ENCODE data around the gene TMEM45A.
"Not testable (repeated sequence)": the region's sequence is repeated elsewhere in the genome, so short reads cannot be mapped to it uniquely, and the experiment has no call there.

Gene TMEM45A

DNA sequence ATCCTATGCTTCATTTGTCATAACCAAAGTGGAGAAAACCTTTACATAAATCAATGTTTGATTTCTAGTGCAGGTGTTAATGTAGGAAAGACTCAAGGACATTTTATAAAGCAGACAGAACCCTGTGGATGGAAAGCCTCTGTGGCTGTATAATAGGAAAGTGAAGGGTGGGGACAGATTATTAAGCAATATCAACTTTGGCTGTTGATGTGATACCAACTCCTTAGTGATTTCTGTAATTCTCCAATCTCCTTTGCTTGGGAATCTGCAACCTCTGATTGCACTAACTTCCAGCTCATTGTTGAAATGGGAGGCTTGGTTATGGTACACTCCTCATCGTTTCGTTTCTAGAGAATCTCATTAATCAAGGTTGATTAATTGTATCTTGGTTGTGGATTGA, 87.7 kb downstream of the TMEM45A start:
- DNase-seq, result no peak

DNA sequence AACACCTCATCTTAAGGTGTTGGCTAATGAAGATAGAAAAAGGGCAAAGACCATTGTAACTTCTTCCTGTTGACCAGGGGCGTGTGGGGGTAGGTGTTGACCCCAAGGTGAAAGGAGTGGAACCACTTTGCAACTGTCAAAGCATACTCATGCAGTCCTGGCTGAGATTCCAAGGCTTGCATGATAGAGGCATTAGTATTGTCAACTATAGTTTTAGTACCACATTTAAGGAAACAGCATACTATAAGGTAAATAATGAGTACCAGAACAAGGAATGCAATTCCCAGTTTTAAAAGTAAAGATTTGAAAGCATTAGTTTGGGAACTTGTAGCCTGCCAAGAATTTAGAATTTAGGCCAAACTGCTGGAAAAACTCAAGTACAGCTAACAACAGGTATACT, 89.2 kb downstream of the TMEM45A start:
- DNase-seq, result no peak

DNA sequence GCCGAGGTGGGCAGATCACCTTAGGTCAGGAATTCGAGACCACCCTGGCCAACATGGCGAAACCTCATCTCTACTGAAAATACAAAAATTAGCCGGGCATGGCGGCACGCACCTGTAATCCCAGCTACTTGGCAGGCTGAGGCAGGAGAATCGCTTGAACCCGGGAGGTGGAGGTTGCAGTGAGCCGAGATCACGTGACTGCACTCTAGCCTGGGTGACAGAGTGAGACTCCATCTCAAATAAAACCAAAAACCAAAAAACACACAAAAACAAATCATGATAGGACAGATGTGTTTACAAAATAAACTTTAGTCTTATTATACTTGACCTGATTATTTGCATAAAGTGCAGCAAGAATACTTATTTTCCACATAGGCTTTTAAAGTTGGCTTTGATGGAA, 89.7 kb downstream of the TMEM45A start:
- not testable (repeated sequence) for DNase-seq

DNA sequence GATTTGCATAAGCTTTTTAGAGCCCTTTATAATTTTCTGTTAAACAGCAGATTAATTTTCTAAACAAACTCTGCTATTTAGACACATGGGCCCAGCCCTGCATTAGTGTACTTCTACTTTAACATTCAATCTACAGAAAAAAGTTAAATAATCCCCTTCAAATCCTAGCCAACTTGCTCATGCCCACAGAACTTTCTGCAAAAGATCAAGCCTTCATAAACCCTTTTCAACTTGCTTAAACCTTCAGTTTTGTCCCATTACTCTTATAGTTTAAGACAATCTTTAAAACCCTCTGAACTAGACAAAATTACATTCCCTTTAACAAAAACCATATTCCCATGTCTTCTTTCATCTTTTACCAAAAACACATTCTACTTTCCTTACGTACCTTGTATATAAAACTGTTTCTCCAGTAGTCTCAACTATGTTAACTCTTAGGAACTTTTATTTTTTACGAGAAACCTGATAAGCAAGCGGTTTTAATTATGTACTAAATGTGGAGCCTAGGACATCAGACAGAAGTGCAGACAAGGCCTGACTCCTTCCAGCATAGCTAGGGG, 91.8 kb downstream of the TMEM45A start:
- DNase-seq, result no peak

DNA sequence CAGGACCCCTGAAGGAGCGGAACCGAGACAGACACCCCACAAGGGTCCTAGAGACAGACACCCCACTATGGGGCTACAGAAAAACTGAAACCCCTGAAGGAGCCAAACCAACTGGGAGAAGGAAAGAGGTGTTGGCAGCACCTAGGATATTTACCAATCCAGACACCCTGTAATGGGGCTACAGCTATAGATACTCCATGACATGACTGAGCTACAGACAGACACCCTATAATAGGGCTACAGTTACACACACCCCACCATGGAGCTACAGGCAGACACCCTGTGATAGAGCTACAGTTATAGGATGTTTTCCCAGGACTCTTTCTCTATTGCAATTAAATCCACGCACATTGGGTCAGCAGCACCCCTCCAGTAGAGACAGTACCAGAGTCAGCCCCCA, 94.4 kb downstream of the TMEM45A start:
- DNase-seq, result no peak

DNA sequence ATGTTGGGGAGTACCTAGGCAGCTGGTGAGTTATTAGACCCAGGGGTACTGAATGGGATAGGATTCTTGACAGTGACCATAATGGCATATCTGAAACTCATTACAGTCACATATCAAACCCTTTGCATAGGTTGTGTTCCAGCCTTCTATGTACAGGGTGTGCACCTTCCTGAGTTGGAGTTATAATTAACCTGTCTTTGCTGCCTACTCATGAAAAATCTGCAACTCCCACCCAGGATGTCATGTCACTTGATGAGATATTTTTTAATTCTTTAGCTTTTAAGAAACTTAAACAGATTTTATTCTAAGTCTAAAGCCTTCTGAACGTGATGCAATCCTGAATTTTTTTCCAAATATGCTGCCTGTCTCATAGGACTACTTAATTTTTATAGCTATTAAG, 95.8 kb downstream of the TMEM45A start:
- DNase-seq, result no peak

DNA sequence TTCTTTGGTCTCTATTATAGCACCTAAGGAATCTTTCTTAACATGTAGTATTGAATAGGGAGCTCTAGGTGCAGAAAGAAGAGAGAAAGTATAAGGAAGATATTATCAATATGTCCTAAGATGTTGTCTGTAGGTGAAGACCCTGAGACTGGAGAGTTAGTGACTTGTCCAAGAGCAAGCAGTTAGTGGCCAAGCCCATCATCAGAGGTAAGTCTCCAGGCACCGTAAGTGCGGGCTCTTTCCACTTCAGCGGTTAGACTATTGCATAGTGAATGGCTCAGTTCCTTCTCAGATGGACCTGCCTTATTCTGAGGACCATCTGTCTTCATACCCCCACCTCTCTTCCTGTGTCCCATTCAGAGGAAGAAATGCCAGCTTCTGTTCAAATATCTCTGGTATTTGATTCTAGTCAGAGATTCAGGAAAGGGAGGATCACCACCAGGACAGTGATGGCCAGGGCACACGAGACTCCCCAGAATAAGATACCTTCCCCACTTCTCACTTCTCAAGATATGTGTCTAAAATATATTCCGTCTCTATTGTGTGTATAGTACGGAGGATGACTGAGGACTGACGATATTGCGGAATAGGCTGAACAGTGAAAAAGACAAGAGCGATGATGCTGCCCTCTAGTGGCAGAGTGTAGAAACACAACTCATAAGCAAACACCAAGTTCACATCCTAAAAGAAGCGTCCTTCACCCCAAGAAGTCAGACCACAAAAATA, 97.9 kb downstream of the TMEM45A start:
- DNase-seq, result peak; percentile 61

DNA sequence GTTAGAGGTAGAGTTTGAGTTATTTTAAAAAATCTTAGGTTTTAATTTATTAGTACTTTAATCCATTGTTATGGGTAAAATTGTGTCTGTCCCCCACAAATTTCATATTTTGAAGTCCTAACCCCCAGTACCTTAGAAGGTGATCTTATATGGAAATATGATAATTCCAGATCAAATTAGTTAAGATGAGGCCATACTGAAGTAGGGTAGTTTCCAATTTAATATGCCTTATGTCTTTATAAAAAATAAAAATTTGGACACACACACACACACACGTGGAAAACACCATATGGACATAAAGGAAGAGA, 98.4 kb downstream of the TMEM45A start:
- no peak for DNase-seq

DNA sequence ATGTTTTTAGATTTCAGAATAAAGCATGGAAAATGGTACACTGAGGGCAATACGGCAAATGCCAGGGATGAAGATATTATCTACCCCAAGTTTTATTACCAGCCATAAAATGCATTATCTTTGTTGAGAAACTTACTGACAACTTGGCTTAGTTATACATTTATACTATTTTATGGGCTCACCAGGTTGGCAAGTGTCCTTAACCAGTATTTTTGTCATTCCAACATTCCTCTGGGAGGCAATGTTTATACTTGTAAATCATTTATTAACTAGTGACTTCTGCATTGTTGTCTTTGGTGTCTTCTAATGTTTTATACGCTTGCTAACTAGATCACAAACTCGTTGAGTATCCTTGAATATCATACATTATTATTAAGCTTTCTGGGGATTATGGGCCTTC, 99.0 kb downstream of the TMEM45A start:
- no peak for DNase-seq

DNA sequence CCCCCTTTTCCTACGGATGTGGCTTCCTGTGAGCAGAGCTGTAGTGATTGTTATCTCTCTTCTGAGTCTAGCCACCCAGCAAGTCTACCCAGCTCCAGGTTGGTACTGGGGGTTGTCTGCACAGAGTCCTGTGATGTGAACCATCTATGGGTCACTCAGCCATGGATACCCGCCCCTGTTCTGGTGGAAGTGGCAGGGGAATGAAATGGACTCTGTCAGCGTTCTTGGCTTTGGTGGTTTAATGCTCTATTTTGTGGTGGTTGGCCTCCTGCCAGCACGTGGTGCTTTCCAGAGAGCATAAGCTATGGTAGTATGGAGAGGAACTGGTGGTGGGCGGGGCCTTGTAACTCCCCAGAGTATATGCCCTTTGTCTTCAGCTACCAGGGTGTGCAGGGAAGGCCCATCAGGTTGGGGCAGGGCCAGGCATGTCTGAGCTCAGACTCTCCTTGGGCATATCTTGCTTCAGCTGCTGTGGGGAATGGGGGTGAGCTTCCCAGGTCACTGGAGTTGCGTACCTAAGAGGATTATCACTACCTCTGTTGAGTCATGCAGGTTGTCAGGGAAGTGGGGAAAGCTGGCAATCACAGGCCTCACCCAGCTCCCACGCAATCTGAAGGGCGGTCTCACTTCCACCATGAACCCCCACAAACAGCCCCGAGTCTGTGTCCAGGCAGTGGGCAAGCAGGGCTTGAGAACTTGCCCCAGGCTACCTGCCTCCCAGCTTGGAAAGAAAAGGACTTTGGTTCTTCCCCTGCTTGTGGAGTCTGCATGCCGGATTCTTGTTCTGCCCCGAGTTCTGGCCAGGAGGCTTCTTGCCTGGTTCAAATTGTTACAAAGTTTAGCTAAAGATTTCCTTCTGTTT, 108.0 kb downstream of the TMEM45A start:
- DNase-seq, result no peak

DNA sequence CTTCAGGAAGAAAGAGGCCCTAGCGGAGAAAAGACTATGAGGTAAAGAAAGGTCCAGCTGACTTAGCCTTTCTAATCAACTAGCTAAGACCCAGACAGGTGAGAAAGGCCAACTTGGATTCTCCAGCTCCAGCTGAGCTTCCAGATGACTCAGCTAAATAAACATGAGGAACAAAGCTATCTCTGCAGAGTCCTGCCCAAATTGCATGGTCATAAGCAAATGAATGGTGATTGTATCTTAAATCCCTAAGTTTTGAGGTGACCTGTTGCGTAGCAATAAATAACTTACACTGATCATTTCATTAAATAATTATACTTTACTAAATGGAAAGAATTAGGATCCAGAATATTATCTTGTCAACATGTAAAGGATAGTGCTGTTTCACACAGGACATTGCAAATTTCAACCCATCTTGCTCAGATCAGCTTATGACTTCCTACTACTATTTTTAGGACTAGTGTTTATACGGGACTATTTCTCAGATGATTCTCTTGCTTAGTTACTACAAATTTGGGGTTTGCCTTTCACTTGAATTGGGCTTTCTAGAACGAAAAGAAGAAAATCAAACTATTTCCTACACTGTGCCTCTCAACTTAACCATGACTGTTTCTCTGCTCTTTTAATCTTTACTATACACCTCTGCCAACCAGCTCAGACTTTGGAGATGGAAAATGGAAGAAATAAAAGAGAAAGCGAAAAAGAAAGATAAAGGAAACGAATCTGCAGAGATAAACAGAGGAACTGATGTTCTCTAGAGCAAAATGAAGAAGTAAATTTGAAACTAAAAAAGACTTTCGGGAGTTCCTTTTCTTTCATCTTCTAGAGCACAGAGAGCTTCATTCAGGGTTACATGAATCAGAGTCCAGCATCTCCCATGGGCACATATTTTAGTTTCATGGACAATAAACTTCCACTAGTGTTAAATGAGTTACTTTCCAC, 110.4 kb downstream of the TMEM45A start:
- DNase-seq, result no peak

DNA sequence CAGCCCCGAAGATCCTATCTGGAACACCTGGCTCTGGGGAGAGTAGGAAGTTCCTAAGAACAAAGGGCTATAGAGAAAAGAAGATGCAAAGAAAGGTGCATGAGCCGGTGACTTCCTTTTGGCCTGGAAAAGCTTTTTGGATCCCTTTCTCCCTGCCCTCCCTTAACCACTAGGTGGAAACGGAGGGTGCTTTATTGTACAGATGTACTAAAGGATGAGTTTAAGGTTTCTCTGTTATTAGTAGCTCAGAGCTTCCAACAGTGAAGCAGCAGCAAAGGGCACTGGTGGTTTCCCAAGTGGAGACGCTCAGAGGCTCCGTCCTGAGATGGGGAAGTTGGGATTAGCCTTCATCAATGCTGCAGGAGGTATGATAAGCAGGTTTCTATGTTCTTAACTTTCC, 111.0 kb downstream of the TMEM45A start:
- no peak for DNase-seq

DNA sequence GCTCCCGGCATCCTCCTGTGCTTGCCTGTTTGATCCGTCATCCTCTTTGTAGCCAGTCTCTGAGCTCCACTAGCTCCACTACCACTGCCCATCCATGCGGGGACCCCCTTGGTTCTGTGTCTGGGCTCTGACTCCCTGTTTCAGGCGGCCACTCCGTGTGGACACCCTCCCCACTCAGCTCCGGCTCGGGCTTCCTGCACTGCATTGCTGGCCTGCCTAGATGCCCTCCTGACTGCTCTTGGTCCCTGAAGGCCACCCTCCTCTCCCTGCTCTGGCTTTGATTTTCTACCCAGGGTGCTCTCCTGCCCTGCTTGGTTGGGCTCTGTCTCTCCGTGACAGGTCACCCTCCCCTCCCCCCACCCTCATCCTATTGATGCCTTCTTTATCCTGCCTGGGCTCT, 112.9 kb downstream of the TMEM45A start:
- no peak for DNase-seq

DNA sequence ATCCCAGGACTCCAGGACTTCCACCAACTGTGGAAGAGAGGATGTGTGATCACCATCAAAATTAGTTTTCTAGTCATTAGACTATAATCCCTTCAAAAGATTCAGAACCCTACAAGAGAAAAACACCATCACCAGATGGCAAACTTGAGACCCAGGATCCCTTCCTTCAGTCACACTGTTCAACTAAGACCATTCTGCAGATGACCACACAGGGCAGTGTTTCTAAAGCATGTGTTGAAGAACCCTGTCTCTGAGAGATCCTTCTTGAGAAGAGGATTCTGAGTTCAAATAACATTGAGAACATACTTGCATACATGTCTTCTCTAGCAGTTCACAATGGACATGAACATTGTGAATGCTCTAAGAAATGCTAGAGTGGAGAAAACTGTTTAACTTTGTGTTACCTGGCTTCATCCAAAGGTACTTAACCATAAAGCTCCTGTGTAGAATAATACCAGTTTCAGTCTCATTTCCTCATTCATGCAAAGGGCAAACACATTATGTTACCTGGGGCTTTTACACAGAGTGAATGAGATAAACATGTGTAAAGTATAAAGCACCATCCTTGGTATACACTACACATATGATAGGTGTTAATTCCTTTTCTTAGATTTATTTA, 114.6 kb downstream of the TMEM45A start:
- no peak for DNase-seq

DNA sequence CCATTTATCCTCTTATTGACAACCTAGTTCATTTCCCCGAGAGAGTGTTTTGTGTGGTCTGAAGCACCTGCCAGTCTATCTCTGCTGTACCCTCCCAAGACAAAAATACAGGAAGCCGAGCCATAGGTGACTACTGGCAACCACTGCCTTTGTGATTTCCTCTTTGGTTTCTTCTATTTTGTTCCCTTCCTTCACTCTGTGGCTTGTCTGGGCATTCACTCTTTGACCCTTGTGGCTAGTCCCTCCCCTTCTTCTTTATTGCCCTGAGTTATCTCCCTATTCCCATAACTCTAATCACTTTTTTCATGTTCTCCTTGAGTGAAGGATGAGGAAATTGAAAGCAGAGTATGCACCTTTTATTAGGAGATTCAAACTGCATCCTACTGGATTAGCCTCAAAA, 116.9 kb downstream of the TMEM45A start, which contains the start of gene ADGRG7:
Gene ADGRG7, plus strand, starts transcription at position 297 of the 400 bp plus-strand sequence. CDS start 256 bp downstream, outside the sequence.
- DNase-seq, result no peak

DNA sequence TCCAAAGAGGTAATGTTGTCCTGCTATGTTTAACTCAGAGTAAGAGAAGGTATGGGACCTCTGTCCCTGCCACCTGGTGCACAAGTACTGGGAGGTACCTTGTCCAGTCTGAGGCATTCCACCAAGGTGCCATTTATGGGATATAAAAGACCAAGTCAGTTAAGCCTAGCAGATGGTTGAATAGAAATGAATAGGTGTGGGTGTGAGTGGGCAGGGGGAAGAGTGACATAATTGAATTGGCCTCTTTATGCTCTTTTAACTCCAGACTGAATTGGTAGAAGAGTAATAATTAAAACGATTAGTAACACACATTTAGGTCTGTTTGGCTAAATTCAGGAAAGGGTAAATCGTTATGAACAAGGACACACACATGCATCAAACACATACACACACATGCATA, 117.5 kb downstream of the TMEM45A start:
- DNase-seq, result no peak

DNA sequence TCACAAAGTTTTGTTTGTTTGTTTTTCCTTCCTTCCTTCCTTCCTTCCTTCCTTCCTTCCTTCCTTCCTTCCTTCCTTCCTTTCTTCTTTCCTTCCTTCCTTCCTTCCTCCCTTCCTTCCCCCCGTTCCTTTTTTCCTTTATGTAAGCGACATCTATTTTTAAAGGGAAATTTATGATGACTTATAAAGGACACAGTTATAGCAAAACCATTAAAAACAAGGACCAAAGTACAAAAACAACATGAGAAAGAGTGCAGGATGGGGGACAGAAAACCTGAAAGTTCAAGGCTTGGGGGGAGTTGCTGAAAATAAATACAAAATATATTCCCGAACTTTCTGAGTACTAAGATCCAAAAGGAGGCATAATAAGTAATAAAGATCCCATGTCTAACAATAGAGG, 118.8 kb downstream of the TMEM45A start:
- DNase-seq, result no peak

DNA sequence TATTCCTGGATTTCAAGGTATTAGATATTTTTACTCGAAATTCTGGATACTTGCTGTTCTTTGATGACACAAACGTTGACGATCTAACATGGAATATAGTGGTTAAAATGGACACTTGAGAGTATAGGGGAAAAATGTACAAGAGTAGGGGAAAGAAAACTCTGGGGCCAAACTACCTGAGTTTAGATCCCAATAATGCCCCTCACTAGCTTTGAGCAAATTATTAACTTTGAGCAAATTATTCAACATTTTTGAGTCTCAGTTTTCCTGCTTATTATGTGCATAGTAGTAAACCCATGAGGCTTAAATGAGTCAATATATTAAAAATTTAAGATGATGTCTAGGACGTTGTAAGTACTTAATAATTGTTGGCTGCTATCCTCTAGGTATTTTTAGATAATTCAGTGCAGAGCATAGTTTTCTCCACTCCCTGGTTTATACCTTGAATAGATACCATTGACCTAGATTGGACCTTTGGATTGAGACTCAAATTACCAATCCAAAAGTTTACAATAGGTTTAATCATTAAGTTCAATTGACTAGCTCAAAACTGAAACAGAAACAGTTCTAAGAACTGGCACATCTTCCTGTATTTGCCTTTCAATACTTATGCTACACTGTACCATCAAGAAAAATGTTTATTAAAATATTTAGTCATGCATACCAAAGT, 121.4 kb downstream of the TMEM45A start:
- no peak for DNase-seq

DNA sequence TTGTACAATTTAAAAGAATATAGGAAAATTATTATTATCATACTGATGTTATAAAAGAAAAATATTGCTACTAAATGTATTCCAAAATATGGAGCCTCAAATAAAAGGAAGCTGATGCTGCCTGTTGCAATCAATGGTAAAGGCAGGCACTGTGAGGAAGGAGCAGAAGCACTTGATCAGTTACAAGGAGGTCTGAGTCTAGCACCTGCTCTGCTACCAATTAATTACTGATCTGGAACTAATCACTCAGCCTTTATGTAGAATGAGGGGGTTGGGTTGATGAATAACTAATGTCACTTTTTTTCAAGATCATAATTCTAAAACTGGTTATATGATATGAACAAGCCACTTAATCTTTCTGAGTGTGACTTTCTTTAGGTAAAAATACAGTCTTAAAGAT, 122.5 kb downstream of the TMEM45A start:
- no peak for DNase-seq

DNA sequence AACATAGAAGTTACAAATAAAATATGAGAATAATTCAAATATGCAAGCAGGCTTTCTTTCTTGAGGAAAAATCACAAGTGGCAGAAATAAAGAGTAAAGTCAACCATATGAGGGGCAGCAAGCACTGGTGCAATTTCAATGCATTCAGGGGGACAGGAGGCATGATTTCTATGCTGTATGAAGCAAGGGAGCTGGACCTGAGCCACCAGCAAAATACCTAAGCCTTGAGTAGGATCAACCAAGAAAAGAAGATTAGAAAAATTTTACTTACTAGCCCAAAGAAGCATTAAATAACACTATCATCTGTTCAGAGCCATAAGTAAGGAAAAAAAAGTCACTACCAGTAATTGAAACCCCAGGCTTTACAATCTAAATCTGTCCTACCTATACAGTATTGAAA, 123.3 kb downstream of the TMEM45A start:
- DNase-seq, result no peak

DNA sequence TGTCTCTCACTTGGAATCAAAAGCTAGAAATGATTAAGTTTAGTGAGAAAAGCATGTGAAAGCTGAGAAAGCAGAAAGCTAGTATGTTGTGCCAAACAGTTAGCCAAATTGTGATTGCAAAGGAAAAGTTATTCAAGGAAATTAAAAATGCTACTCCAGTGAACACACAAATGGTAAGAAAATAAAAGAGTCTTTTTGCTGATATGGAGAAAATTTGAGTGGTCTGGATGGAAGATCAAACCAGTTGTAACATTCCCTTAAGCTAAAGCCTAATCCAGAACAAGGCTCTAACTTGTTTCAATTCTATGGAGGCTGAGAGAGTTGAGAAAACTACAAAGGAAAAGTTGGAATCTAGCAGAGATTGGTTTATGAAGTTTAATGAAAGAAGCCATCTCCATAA, 128.8 kb downstream of the TMEM45A start:
- no peak for DNase-seq
